ENCODE data around the gene HGS.

Gene HGS

DNA sequence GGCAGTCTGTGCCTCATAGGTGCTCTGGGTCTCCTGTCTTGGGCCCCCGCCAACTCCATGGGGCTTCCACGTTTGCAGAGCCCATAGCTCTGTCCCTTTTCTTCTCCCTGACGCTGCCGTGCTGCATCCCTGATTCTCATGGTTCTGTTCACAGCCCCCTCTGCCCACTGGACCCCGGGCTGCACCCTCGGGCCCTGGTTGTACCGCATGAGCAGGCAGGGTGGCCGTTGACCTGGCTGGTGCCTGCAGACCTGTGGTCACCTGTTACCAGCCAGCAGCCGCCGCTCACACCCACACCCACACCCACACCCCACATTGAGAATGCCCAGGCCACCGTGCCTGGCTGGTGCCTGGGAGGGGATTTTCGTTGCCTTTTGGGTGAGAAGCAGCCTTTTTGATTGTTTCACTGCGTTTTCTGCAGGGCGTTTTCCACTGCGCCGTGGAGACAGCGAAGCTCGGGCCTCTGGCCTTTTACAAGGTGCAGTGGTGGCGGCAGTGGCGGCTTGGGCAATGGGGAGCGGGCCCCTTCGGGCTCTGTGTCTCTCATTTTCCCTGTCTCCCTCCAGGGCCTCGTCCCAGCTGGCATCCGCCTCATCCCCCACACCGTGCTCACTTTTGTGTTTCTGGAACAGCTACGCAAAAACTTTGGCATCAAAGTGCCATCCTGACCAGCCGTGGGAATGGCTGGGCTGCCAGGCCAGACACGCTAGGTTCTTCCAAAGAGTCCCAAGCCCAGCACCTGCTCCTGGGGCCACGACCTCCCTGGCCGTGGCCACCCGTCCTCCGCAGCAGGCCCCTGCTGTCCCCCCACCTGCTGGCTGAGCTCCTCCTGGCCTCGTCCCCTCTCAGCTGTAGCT is 35.8 kb downstream of the HGS start:
- H3K9me3 ChIP-seq (replicated peaks; ENCODE audit: low read length) = no peaks in the 10 kb centered on the region
- peaks cover 12% of the 10 kb centered on the region for H3K27me3 ChIP-seq (ENCODE audit: control insufficient read depth, insufficient read depth, low read length)
- H3K9ac ChIP-seq (ENCODE audit: low read depth, low read length) = no peak overlapping the region
- no peak overlapping the region for H3K4me3 ChIP-seq (ENCODE audit: low read length)
- peaks cover 14% of the 10 kb centered on the region for H3K4me1 ChIP-seq (ENCODE audit: control insufficient read depth, insufficient read depth, low read length)
- H3K4me2 ChIP-seq (ENCODE audit: low read length) = no peak overlapping the region
- no peaks in the 10 kb centered on the region for H3K36me3 ChIP-seq (ENCODE audit: insufficient read depth, low read length)

DNA sequence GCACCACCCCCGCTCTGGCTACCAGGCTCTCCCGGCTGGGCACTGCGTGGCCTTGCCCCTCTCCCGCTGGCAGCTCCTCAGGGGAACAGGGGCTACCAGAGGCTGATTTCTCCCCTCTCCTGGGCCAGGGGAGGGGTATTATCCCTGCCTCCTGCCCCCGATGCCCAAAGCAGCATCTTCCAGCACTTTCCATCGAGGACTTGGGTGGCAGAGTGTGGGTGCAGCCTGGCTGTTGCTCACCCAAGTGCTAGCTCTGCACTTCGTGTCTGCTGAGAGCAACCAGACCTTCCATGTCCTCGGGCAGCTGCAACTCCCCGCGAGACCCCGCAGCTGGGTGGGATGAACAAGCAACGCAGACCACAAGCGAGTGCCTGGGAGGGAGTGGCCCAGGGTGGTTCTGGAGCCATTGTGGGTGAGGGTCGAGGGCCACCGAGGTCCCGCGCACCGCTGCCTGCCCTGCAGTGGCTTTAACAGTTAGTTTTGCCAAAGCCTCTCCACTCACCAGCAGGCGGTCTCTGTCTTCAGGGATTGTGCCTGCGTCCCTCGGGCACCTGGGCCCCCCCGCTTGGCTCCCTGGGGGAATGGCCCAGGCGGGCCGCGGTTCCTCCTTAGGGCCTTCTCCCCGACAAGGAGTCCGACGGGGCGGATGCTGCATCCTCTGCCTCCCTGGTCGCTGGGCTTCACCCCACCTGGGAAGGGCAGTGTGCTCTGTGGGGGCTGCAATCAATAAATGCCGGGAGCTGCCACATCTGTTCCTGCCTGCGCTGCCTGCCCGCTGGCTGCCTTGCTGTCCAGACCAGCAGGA is 36.7 kb downstream of the HGS start:
- no peaks in the 10 kb centered on the region for H3K36me3 ChIP-seq (ENCODE audit: insufficient read depth, low read length)
- H3K9me3 ChIP-seq (replicated peaks; ENCODE audit: low read length) = no peaks in the 10 kb centered on the region
- no peak overlapping the region for H3K9ac ChIP-seq (ENCODE audit: low read depth, low read length)
- no peak overlapping the region for H3K4me3 ChIP-seq (ENCODE audit: low read length)
- peaks cover 14% of the 10 kb centered on the region for H3K4me1 ChIP-seq (ENCODE audit: control insufficient read depth, insufficient read depth, low read length)
- peaks cover 12% of the 10 kb centered on the region for H3K27me3 ChIP-seq (ENCODE audit: control insufficient read depth, insufficient read depth, low read length)
- H3K4me2 ChIP-seq (ENCODE audit: low read length) = no peak overlapping the region

DNA sequence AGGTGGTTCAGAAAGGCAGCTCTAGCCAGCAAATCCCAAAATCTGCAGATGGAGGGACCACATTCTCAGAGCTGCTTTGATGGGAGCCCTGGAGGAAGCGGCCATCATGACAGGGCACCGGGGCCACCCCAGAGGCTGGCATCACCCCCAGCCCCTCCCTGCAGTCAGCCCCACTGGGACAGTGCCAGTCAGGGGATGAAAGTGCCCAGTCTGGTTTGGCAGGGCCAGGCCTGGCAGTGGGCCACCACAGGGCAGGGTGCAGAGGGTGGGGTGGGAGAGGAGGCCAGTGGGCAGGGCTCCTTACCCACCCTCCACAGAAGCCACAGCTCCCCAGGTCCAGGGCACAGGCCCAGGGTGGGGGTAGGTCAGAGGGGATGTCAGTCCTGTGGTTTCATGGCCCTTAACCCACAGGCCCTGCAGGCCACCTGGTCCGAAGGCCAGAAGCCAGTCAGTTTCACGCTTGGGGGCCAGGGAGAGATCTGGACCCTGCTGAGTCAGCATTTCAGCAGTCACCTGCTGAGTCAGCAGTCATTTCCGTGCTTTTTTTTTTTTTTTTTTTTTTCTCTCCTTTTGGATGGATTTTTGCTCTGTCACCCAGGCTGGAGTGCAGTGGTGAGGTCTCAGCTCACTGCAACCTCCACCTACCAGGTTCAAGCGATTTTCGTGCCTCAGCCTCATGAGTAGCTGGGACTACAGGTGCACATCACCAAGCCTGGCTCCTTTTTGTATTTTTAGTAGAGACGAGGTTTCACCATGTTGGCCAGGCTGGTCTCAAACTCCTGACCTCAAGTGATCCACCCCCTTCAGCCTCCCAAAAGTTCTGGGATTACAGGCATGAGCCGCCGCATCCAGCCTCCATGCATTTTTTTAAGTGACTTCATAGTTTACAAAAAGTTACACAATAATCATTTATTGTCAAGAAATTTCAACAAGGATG is 38.6 kb downstream of the HGS start:
- Histone ChIP-seq H3K36me3 (ENCODE audit: insufficient read depth, low read length) (no peaks in the 10 kb centered on the region), H3K9ac (ENCODE audit: low read depth, low read length) (no peak overlapping the region), H3K27me3 (ENCODE audit: control insufficient read depth, insufficient read depth, low read length) (peaks cover 14% of the 10 kb centered on the region), H3K4me2 (ENCODE audit: low read length) (no peak overlapping the region), H3K4me1 (ENCODE audit: control insufficient read depth, insufficient read depth, low read length) (peaks cover 14% of the 10 kb centered on the region), H3K4me3 (ENCODE audit: low read length) (no peak overlapping the region), H3K9me3 (replicated peaks; ENCODE audit: low read length) (no peaks in the 10 kb centered on the region)

DNA sequence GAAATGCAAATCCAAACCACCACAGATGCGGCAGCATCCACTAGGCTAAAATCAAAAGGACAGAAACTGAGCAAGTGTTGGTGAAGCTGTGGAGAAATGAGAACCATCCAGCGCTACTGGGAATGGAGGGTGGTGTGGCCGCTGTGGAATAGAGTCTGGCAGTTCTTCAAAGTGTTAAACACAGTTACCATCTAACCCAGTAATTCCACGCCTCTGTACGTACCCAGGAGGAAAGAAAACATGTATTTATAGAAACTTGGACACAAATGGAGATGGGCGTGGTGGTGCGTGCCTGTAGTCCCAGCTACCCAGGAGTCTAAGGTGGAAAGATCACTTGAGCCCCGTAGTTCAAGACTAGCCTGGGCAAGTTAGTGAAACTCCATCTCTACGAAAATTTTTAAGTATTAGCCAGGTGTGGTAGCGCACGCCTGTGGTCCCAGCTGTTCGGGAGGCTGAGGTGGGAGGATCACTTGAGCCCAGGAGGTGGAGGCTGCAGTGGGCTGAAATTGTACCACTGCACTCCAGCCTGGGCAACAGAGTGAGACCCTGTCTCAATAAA is 39.9 kb downstream of the HGS start:
- no peak overlapping the region for H3K4me2 ChIP-seq (ENCODE audit: low read length)
- H3K9ac ChIP-seq (ENCODE audit: low read depth, low read length) = no peak overlapping the region
- peaks cover 14% of the 10 kb centered on the region for H3K4me1 ChIP-seq (ENCODE audit: control insufficient read depth, insufficient read depth, low read length)

DNA sequence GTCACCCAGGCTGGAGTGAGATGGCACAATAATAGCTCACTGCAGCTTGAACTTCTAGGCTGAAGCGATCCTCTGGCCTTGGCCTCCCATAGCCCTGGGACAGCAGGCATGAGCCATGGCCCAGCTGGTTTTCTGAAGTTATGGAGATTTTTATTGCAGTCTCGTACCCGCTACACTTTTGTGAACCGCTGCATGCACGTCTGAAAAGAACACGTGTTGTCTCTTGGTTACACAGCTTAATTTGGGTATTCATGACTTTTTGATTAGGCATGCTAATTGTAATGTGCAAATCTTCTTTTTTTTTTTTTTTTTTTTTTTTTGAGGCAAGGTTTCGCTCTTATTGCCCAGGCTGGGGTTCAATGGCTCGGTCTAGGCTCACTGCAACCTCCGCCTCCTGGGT is 41.6 kb downstream of the HGS start:
- Histone ChIP-seq H3K4me3 (ENCODE audit: low read length) (no peak overlapping the region), H3K4me2 (ENCODE audit: low read length) (no peak overlapping the region), H3K27me3 (ENCODE audit: control insufficient read depth, insufficient read depth, low read length) (peaks cover 14% of the 10 kb centered on the region), H3K9ac (ENCODE audit: low read depth, low read length) (no peak overlapping the region), H3K9me3 (replicated peaks; ENCODE audit: low read length) (no peaks in the 10 kb centered on the region), H3K4me1 (ENCODE audit: control insufficient read depth, insufficient read depth, low read length) (peaks cover 17% of the 10 kb centered on the region), H3K36me3 (ENCODE audit: insufficient read depth, low read length) (no peaks in the 10 kb centered on the region)

More for the DNA sequence above, 39.9 kb downstream of the HGS start:
- no peaks in the 10 kb centered on the region for H3K36me3 ChIP-seq (ENCODE audit: insufficient read depth, low read length)
- H3K4me3 ChIP-seq (ENCODE audit: low read length) = no peak overlapping the region
- no peaks in the 10 kb centered on the region for H3K9me3 ChIP-seq (replicated peaks; ENCODE audit: low read length)
- peaks cover 14% of the 10 kb centered on the region for H3K27me3 ChIP-seq (ENCODE audit: control insufficient read depth, insufficient read depth, low read length)

DNA sequence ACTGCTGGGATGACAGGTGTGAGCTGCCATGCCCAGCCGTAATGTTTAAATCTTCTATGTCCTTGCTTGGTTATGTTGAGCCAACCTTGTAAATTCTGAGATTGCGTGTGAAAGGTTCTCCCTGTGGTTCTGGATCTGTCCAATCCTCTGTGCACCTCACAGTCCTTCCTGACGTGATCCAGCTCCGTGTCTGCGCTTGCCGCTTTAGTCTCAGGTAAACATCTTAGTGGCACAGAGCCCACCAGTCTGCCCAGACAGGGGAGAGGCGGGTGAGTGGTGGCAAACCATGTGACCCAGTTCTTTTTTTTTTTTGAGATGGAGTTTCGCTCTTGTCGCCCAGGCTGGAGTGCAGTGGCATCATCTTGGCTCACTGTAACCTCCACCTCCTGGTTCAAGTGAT is 42.2 kb downstream of the HGS start:
- Histone ChIP-seq H3K9ac (ENCODE audit: low read depth, low read length) (no peak overlapping the region), H3K4me3 (ENCODE audit: low read length) (no peak overlapping the region), H3K27me3 (ENCODE audit: control insufficient read depth, insufficient read depth, low read length) (peaks cover 14% of the 10 kb centered on the region), H3K4me2 (ENCODE audit: low read length) (no peak overlapping the region), H3K9me3 (replicated peaks; ENCODE audit: low read length) (no peaks in the 10 kb centered on the region), H3K4me1 (ENCODE audit: control insufficient read depth, insufficient read depth, low read length) (peaks cover 22% of the 10 kb centered on the region), H3K36me3 (ENCODE audit: insufficient read depth, low read length) (no peaks in the 10 kb centered on the region)

DNA sequence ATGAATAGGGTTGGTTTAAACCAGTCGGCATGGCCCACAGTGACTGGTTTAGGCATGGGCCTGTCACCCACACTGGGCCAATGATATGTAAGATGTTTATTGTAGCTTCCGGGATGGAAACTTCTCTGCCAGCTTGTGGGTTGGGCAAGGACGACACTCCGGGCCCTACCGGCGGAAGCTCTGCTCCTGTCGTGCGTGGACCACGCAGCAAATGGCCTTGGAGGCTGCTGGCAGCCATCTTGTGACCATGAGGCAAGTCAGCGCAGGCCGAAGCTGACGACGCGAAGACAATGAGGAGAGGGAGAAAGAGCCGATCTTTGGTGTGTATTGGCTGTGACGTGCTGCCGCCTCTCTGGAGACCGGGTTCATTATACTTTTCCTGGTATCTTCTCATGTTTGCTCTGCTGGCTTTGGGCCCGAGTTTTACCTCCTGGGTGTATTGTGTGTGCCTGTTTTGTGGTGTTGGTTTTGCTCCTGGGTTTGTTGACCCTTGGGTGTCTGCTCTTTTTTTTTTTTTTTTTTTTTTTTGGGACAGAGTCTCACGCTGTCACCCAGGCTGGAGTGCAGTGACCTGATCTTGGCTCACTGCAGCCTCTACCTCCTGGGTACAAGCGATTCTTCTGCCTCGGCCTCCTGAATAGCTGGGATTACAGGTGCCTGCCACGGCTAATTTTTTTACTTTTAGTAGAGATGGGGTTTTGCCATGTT is 43.7 kb downstream of the HGS start:
- Histone ChIP-seq H3K9me3 (replicated peaks; ENCODE audit: low read length) (no peaks in the 10 kb centered on the region), H3K4me1 (ENCODE audit: control insufficient read depth, insufficient read depth, low read length) (peaks cover 25% of the 10 kb centered on the region), H3K27me3 (ENCODE audit: control insufficient read depth, insufficient read depth, low read length) (peaks cover 12% of the 10 kb centered on the region), H3K36me3 (ENCODE audit: insufficient read depth, low read length) (no peaks in the 10 kb centered on the region), H3K4me2 (ENCODE audit: low read length) (no peak overlapping the region), H3K4me3 (ENCODE audit: low read length) (no peak overlapping the region), H3K9ac (ENCODE audit: low read depth, low read length) (no peak overlapping the region)

DNA sequence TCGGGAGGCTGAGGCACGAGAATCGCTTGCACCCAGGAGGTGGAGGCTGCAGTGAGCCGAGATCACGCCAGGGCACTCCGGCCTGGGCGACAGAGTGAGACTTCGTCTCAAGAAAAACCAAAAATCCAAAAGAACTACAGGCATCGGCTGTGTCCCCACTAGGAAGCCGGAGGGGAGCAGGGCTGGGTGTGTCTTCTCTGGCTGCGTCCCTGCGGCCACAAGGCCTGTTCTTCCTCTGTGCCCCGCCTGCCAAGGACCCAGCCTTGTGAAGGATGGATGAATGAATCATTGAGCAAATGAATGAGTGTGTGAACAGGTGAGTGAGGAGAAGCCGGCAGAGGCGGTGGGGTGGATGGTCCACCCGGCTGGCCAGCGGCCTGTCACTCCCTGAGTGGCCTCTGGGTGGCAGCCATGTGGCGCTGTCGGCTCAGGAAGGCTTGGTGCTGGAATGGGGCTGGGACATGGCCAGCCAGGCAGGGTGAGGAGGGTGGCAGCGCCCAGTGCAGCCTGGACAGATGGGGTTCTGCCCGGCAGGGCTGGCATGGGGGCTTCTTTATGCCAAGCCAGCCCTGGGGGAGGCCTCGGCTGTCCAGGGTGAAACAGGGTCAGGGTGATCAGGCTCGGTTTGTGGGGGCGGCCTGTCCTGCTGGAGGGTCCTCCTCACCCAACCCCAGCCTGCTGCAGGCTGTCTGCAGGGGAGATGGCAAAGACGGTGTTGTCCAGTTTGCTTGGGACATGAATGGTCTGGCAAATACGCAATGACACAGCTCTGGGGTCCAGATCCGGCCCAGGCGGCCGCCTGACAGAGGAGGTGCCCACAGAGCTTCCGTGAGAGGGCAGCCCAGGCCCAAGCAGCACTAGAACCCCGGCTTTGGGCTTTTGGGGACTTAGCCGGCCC is 49.9 kb downstream of the HGS start:
- Histone ChIP-seq H3K27me3 (ENCODE audit: control insufficient read depth, insufficient read depth, low read length) (no peaks in the 10 kb centered on the region), H3K4me3 (ENCODE audit: low read length) (no peak overlapping the region), H3K9me3 (replicated peaks; ENCODE audit: low read length) (no peaks in the 10 kb centered on the region), H3K4me2 (ENCODE audit: low read length) (no peak overlapping the region), H3K4me1 (ENCODE audit: control insufficient read depth, insufficient read depth, low read length) (peaks cover 34% of the 10 kb centered on the region), H3K9ac (ENCODE audit: low read depth, low read length) (no peak overlapping the region), H3K36me3 (ENCODE audit: insufficient read depth, low read length) (no peaks in the 10 kb centered on the region)

DNA sequence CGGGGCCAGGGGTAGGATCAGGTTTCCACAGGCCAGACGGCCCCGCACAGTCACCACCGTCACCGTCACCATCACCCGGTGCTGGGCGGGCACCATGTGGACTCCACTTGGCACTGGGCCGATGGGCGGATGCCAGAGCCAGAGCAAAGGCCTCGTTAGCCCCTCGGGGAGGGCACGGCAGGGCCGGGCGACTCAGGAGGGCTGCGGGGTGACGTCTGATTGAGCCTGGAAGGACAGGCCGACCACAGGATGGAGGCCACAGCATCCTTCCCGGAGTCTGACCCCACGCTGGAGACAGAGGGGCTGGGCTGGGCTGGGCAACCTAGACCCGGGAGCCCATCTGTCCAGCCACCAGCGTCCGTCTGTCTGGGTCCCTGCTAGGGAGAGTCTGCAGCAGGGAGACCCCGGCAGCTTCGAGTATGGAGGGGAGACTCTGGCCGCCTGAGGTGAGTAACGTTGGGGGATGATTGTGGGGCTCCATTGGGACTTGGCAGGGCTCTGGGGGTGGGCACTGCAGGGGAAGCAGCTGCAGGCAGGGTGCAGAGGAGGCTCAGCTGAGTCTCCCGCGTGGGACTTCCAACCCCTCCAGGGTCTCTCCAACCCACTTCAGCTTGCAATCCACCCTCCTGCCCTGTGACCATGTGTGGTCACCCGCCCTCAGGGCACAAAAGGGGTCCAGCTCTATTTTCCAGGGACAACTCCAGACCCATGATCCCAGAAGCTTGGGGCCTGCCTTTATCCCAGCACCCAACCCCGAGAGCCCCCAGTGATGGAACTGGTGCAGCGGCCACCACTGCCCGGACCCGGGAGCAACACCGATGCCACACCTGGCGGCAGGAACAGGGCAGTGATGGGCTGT is 50.8 kb downstream of the HGS start:
- Histone ChIP-seq H3K4me3 (ENCODE audit: low read length) (no peak overlapping the region), H3K9ac (ENCODE audit: low read depth, low read length) (no peak overlapping the region), H3K4me1 (ENCODE audit: control insufficient read depth, insufficient read depth, low read length) (peaks cover 34% of the 10 kb centered on the region), H3K9me3 (replicated peaks; ENCODE audit: low read length) (no peaks in the 10 kb centered on the region), H3K4me2 (ENCODE audit: low read length) (no peak overlapping the region), H3K27me3 (ENCODE audit: control insufficient read depth, insufficient read depth, low read length) (no peaks in the 10 kb centered on the region), H3K36me3 (ENCODE audit: insufficient read depth, low read length) (no peaks in the 10 kb centered on the region)

All from skeletal muscle satellite cell (primary cell).